ENCODE data around the gene CTXND1.

- TF ChIP-seq CTCF (IDR thresholded peaks at IDR 0.05) = no peak
- TF ChIP-seq POLR2A (IDR thresholded peaks at IDR 0.05) = no peak
These were observed 94.8 kb downstream of the CTXND1 start for GRCh38 chr15:80157215-80157614.

Data from right lobe of liver (tissue), 4 donors.